Activated CD8-positive, alpha-beta T cell treated with anti-CD3 and anti-CD28 coated beads for 36 hours (primary cell): ENCODE data around the gene MEIKIN. TPM values are rescaled to one million over a fixed set of nuclear protein-coding genes. Genes with fewer than 3 reads are reported as not detected.

Experiments
- ATAC-seq: fragments of 200-7000 bp; cut with Tn5 transposase; one replicate; pipeline ENCODE4 v1.10.0; 2021; ENCODE audit warnings: mild to moderate bottlenecking, moderate library complexity
- CTCF ChIA-PET: fragments of 350-600 bp; sonication (Branson Sonifier 250); formaldehyde crosslinking; loops from one replicate; lab custom pipeline; 2021; ENCODE audit warnings: antibody characterized with exemption; lab: Charles Lee
- POLR2A ChIA-PET: fragments of 350-600 bp; sonication (Branson Sonifier 250); formaldehyde crosslinking; loops from one replicate; lab custom pipeline; 2021; ENCODE audit warnings: antibody characterized with exemption; lab: Charles Lee
- DNase-seq: peaks from one replicate; pipeline ENCODE4 v3.0.0-alpha.2; 2020
- H3K27ac Mint-ChIP-seq: one replicate; pipeline ENCODE4 v1.8.0; 2021; ENCODE audit warnings: mild to moderate bottlenecking, mixed read lengths
- H3K27me3 Mint-ChIP-seq: one replicate; pipeline ENCODE4 v1.8.0; 2021; ENCODE audit warnings: mixed read lengths
- H3K36me3 Mint-ChIP-seq: one replicate; pipeline ENCODE4 v1.8.0; 2021; ENCODE audit warnings: low read depth, mixed read lengths
- H3K4me1 Mint-ChIP-seq: one replicate; pipeline ENCODE4 v1.8.0; 2021; ENCODE audit warnings: low read depth, mixed read lengths
- H3K4me3 Mint-ChIP-seq: one replicate; pipeline ENCODE4 v1.8.0; 2021; ENCODE audit warnings: mild to moderate bottlenecking, moderate library complexity, mixed read lengths
- H3K9me3 Mint-ChIP-seq: one replicate; pipeline ENCODE4 v1.8.0; 2021; ENCODE audit warnings: mixed read lengths
- CTCF ChIP-seq: fragments of 200-600 bp; IDR thresholded peaks from one replicate; pipeline ENCODE4 v1.8.0; 2022; ENCODE audit warnings: antibody characterized with exemption, mild to moderate bottlenecking
- intact Hi-C: fragments of 100-400 bp; cut with micrococcal nuclease; formaldehyde crosslinking; loops from one replicate; pipeline ENCODE4 v1.10.0; 2022
- total RNA-seq, 2 experiments: library from RNA; stranded (reverse); gene quantifications; one replicate each; pipeline ENCODE4 v1.2.3, GENCODE V29; 2021

The MEIKIN gene
- total RNA-seq, 2 experiments from 2014 or later: not detected

GRCh38 chr5:131986161-131986912 lies 40.9 kb upstream of the MEIKIN start:
- POLR2A ChIA-PET: no interaction called here
- Mint-ChIP-seq H3K27me3 (no peaks in the 10 kb centered on the region), H3K9me3 (no peaks in the 10 kb centered on the region), H3K27ac (no peak overlapping the region), H3K36me3 (no peaks in the 10 kb centered on the region), H3K4me3 (no peak overlapping the region), H3K4me1 (peaks cover 8% of the 10 kb centered on the region)
- ATAC-seq (no peak), DNase-seq (no peak)
- TF ChIP-seq CTCF: no peak
- intact Hi-C loops: no loop called here
- CTCF ChIA-PET: interaction anchor here (2.3 kb wide), 1 partner anchor 21 kb away, joined by 5 read pairs; no protein-coding TSS in a partner anchor

GRCh38 chr5:131984956-131985665 lies 39.6 kb upstream of the MEIKIN start:
- no peaks in the 10 kb centered on the region for H3K27me3 Mint-ChIP-seq
- ChIA-PET POLR2A (no interaction called here), CTCF (no interaction called here)
- peaks cover 8% of the 10 kb centered on the region for H3K4me1 Mint-ChIP-seq
- no peak overlapping the region for H3K4me3 Mint-ChIP-seq
- H3K27ac Mint-ChIP-seq: no peak overlapping the region
- TF ChIP-seq CTCF: no peak
- no peaks in the 10 kb centered on the region for H3K36me3 Mint-ChIP-seq
- intact Hi-C loops: no loop called here
- H3K9me3 Mint-ChIP-seq: no peaks in the 10 kb centered on the region
- DNase-seq: no peak
- no peak for ATAC-seq

- DNase-seq: no peak
- Mint-ChIP-seq H3K4me3 (no peak overlapping the region), H3K36me3 (no peaks in the 10 kb centered on the region), H3K27ac (no peak overlapping the region), H3K9me3 (no peaks in the 10 kb centered on the region), H3K27me3 (no peaks in the 10 kb centered on the region), H3K4me1 (peaks cover 8% of the 10 kb centered on the region)
- CTCF ChIA-PET: interaction anchor here (1.3 to 1.6 kb wide), 2 partner anchors 22 to 27 kb away, joined by 4 read pairs; no protein-coding TSS in a partner anchor
- TF ChIP-seq CTCF: no peak
- no peak for ATAC-seq
- intact Hi-C loops: no loop called here
- POLR2A ChIA-PET: no interaction called here
Observed at GRCh38 chr5:131983244-131983771, 37.8 kb upstream of the MEIKIN start.

- POLR2A ChIA-PET: interaction anchor here (0.7 kb wide), 1 partner anchor 12 kb away, joined by 5 read pairs; no protein-coding TSS in a partner anchor
- intact Hi-C loops: no loop called here
- CTCF ChIA-PET: interaction anchor here (2.0 kb wide), 1 partner anchor 19 kb away, joined by 4 read pairs; no protein-coding TSS in a partner anchor
Observed at GRCh38 chr5:131981516-131981915, 36.1 kb upstream of the MEIKIN start.

More at GRCh38 chr5:131981516-131981915, 36.1 kb upstream of the MEIKIN start:
- Mint-ChIP-seq H3K27ac (no peak overlapping the region), H3K36me3 (no peaks in the 10 kb centered on the region), H3K4me3 (no peak overlapping the region), H3K27me3 (no peaks in the 10 kb centered on the region), H3K9me3 (no peaks in the 10 kb centered on the region), H3K4me1 (peaks cover 23% of the 10 kb centered on the region)
- TF ChIP-seq CTCF: no peak
- no peak for ATAC-seq
- DNase-seq: no peak
